Smooth muscle cell of bladder (primary cell): ENCODE results near the gene ST3GAL4. TPM values are rescaled to one million over a fixed set of nuclear protein-coding genes. Genes with fewer than 3 reads are reported as not detected.

Experiments used
- total RNA-seq: library from RNA; depleted of rRNA; stranded (reverse); fragments of >200 nt; gene quantifications from 2 replicates; pipeline ENCODE4 v1.2.3, GENCODE V29; 2014

The ST3GAL4 gene, protein sequence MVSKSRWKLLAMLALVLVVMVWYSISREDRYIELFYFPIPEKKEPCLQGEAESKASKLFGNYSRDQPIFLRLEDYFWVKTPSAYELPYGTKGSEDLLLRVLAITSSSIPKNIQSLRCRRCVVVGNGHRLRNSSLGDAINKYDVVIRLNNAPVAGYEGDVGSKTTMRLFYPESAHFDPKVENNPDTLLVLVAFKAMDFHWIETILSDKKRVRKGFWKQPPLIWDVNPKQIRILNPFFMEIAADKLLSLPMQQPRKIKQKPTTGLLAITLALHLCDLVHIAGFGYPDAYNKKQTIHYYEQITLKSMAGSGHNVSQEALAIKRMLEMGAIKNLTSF
- 21.2 and 30.0 TPM in 2 replicates for total RNA-seq

DNA sequence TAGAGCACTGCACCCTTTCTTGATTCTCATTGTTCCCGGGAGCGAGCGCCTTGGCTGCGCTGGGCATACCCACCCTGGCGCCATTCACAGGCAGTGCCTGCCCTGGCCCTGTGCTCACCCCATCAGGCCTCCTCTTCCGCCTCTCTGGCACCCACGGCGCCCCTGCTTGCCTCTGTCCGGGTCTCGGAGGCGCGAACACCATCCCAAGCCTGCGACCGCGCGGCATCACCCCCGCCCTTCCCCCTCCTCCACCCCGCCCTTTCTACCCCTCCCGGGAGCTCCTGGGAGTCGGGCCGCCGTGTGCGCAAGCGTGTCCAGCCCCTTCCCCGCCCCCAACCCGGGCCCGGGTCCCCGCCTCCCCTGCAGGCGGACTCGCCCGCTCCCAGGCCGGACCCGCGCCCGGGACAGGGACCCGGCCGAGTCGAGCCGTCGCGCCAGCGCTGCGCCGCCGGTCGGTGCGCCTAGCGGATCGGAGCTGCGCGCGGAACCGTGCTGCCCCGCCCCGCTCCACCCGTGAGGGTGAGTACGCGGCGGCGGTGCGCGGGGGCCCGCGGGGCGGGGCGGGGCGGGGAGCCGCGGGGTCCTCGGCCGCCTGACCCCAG, at the start of gene ST3GAL4:
Gene ST3GAL4 (plus strand): TSS at position 363 of the 602 bp plus-strand sequence. CDS start 50,470 bp downstream, outside the sequence.

Other genes with a start within 250 kb of the ST3GAL4 start
- gene RPUSD4, start 144.0 kb upstream of the ST3GAL4 start, total RNA-seq, result 26.0 and 30.5 TPM in 2 replicates
- gene FAM118B, start 143.9 kb upstream of the ST3GAL4 start, total RNA-seq, result 14.4 and 20.1 TPM in 2 replicates
- gene SRPRA, start 86.8 kb upstream of the ST3GAL4 start, total RNA-seq, result 44.9 and 51.1 TPM in 2 replicates
- 9.5 and 10.7 TPM in 2 replicates for gene FOXRED1, start 86.5 kb upstream of the ST3GAL4 start, total RNA-seq
- 2.5 and 3.0 TPM in 2 replicates for gene TIRAP, start 72.6 kb upstream of the ST3GAL4 start, total RNA-seq
- gene DCPS, start 51.6 kb upstream of the ST3GAL4 start, total RNA-seq, result 9.8 and 13.0 TPM in 2 replicates